ENCODE results near the gene IMMP2L.

DNA sequence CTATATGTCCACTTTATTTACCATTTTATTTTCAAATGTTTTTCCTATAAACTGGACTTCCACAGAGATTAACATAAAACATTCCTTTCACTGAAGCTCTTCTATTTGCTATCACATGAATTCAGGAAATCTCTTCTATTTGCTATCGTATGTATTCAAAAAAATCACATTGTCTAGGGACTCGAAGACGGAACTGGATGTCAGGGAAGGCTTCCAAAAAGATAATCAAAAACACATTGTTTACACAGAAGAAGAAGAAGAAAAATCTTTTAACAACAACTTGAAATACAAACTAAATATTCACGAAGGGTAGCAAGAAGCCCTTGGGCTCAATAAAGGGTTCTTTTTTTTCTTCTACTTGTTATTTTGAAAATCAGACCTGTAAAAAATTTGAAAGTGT, 897.5 kb downstream of the IMMP2L start:
- TF ChIP-seq, protein P1, sequence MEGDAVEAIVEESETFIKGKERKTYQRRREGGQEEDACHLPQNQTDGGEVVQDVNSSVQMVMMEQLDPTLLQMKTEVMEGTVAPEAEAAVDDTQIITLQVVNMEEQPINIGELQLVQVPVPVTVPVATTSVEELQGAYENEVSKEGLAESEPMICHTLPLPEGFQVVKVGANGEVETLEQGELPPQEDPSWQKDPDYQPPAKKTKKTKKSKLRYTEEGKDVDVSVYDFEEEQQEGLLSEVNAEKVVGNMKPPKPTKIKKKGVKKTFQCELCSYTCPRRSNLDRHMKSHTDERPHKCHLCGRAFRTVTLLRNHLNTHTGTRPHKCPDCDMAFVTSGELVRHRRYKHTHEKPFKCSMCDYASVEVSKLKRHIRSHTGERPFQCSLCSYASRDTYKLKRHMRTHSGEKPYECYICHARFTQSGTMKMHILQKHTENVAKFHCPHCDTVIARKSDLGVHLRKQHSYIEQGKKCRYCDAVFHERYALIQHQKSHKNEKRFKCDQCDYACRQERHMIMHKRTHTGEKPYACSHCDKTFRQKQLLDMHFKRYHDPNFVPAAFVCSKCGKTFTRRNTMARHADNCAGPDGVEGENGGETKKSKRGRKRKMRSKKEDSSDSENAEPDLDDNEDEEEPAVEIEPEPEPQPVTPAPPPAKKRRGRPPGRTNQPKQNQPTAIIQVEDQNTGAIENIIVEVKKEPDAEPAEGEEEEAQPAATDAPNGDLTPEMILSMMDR (conservative IDR thresholded peaks at IDR 0.05; ENCODE audit: low read depth, low read length): no peak
- TF ChIP-seq MXI1 (IDR thresholded peaks at IDR 0.05; ENCODE audit: borderline replicate concordance, low read depth, low read length): no peak
- no peak for TF ChIP-seq SMC3 (IDR thresholded peaks at IDR 0.05; ENCODE audit: low read depth, low read length)
- TF ChIP-seq, protein P2, sequence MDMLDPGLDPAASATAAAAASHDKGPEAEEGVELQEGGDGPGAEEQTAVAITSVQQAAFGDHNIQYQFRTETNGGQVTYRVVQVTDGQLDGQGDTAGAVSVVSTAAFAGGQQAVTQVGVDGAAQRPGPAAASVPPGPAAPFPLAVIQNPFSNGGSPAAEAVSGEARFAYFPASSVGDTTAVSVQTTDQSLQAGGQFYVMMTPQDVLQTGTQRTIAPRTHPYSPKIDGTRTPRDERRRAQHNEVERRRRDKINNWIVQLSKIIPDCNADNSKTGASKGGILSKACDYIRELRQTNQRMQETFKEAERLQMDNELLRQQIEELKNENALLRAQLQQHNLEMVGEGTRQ (IDR thresholded peaks at IDR 0.05; ENCODE audit: low read depth, low read length): no peak
- TF ChIP-seq MAZ (IDR thresholded peaks at IDR 0.05; ENCODE audit: borderline replicate concordance, low read depth, low read length): no peak
